IPS-20b (cell line): ENCODE measurements around the gene CCDC74A.
"Not testable (repeated sequence)": the region's sequence is repeated elsewhere in the genome, so short reads cannot be mapped to it uniquely, and the experiment has no call there.

ENCODE experiments used
- H3K27ac ChIP-seq: one replicate; pipeline ENCODE4 v1.5.1; 2013; ENCODE audit warnings: low read length
- H3K27me3 ChIP-seq: 2 replicates; pipeline ENCODE4 v1.6.1; 2013; ENCODE audit warnings: mild to moderate bottlenecking, low read length, inconsistent platforms; ENCODE audit not compliant: insufficient read depth
- H3K36me3 ChIP-seq: 2 replicates; pipeline ENCODE4 v1.6.1; 2013; ENCODE audit warnings: low read depth, mild to moderate bottlenecking, inconsistent platforms, low read length, moderate library complexity; ENCODE audit not compliant: insufficient read depth
- H3K4me1 ChIP-seq: 2 replicates; pipeline ENCODE4 v1.6.1; 2013; ENCODE audit warnings: mild to moderate bottlenecking, control low read depth, inconsistent platforms, low read length, moderate library complexity; ENCODE audit not compliant: insufficient read depth
- H3K4me3 ChIP-seq: 2 replicates; pipeline ENCODE4 v1.5.1; 2013; ENCODE audit warnings: mild to moderate bottlenecking, low read length, inconsistent platforms
- H3K9ac ChIP-seq: 2 replicates; pipeline ENCODE4 v1.6.1; 2013; ENCODE audit warnings: low read depth, mild to moderate bottlenecking, inconsistent platforms, low read length, moderate library complexity
- H3K9me3 ChIP-seq: 2 replicates; pipeline ENCODE4 v1.6.1; 2013; ENCODE audit warnings: mild to moderate bottlenecking, low read depth, low read length, inconsistent platforms; ENCODE audit not compliant: insufficient read depth

The CCDC74A gene

DNA sequence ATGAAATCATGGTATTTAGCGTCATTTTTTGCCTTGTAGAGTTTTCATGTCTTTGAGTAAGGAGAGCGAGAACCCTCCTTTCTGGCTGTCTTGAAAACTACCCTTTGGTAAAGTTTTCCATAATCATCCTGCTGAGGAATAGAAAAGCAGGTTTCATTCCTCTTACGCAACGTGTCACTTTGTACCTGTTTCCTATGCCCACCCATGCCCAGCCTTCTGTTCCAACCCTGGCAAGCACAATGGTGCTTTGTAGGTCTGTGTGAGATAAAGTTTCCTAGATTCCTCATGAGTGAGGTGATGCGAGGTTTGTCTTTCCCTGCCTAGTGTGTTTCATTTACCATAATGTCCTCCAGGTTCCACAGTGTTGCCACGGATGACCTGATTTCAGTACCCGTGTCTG lies 29.3 kb downstream of the CCDC74A start:
- no peaks in the 10 kb centered on the region for H3K36me3 ChIP-seq
- H3K4me3 ChIP-seq, result no peak overlapping the region
- no peaks in the 10 kb centered on the region for H3K4me1 ChIP-seq
- no peaks in the 10 kb centered on the region; the same call in 1 of the 2 replicates for H3K27me3 ChIP-seq
- H3K9me3 ChIP-seq, result peaks cover under 1% of the 10 kb centered on the region; the same call in 1 of the 2 replicates
- no peak overlapping the region for H3K27ac ChIP-seq
- H3K9ac ChIP-seq, result no peak overlapping the region

DNA sequence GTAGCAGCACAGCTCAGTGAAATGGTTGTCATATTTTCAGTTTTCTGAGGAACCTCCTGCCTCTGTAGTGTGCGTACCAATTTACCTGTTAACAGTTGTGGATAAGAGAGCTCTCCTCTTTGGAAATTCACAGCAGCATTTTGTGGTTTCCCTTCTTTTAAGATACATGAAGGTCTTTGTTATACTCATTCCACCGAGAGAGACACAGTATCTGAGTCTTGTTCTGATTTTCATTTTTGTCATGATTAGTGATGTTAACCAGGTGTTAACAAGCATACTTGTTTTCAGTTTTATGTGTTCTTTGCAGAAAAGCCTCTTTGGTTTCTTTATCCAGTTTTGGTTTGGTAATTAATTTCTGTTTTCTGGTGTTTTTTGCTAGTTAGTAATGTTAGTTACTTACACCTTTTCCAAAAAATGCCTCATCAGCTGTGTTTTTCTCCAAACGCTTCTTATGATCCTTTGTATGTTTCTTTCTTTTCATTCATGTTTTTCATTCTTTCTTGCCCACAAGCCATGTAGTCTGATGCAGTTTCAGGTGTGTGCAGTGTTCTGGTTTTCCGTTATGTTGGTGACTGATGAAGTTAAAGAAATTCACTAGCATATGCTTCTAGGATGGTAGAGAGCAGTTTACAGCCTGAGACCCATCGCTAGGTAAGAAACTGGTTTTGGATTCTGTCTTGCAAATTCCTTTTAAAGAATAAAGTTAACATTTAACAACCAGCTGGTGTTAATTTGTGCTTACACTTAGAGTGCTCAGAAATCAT lies 30.1 kb downstream of the CCDC74A start:
- Histone ChIP-seq H3K9me3 (peaks cover 5% of the 10 kb centered on the region; the same call in 1 of the 2 replicates), H3K27me3 (no peaks in the 10 kb centered on the region; the same call in 1 of the 2 replicates), H3K27ac (no peak overlapping the region), H3K9ac (no peak overlapping the region), H3K4me3 (no peak overlapping the region), H3K36me3 (no peaks in the 10 kb centered on the region), H3K4me1 (no peaks in the 10 kb centered on the region)

DNA sequence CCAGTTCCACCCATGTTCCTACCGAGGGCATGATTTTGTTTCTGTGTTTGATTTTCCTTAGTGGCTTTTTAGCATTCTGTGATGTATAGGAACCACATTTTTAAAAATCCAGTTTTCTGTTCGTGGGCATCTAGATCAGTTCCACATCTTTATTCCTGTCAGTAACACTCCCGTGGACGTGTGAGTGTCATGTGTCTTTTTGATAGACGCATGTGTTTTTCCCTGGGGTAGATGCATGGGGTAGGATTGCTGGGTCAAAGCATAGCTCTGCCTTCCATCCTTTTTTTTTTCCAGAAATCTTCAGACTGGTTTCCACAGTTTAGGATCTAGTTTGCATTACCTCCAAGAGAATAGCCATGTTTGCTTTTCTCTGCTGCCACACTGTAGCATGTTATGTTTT lies 38.7 kb downstream of the CCDC74A start:
- Histone ChIP-seq H3K27me3 (no peaks in the 10 kb centered on the region), H3K4me3 (no peak overlapping the region), H3K9ac (no peak overlapping the region), H3K4me1 (no peaks in the 10 kb centered on the region), H3K27ac (no peak overlapping the region), H3K36me3 (no peaks in the 10 kb centered on the region), H3K9me3 (peaks cover 5% of the 10 kb centered on the region)

DNA sequence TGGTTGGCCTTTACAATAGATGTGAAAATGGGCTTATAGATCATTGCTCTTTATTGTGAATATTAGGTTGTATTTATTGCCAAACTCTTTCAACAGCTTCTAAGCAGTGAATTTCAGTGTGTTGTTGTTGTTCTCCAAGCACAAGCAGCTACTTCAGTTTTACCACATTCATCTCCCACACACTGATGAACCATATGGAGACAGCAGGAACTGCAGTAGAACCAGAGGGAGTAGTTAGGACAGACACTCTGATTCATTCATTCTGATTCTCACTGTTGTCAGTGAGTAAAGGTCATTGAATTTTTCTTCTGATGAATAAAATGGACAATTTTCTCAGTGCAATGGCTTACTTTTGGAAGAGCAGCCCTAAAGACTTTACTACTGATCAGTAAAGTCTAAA lies 40.2 kb downstream of the CCDC74A start:
- H3K9ac ChIP-seq, result no peak overlapping the region
- H3K36me3 ChIP-seq, result no peaks in the 10 kb centered on the region

DNA sequence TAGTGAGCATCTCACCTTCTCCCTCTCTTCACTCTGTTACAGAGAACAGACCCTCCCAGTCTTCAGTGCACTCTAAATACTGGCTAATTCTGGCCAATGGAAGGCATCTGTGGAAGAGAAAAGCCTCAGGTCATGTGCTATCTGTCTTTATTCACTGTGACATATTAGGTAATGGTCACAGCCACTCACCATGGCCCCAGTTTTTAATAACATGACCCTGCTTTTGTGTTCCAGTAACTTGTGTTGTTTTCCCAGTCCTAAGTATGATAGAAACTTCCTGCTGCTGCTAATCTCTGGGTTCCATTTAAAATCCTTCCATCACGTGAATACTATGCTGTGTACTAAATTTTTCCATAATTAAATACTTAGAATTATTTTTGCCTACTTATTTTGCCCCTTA lies 40.7 kb downstream of the CCDC74A start:
- not testable (repeated sequence) for H3K36me3 ChIP-seq, H3K27me3 ChIP-seq, H3K4me3 ChIP-seq, H3K9me3 ChIP-seq, H3K4me1 ChIP-seq, H3K27ac ChIP-seq, H3K9ac ChIP-seq

More for the DNA sequence above, 40.2 kb downstream of the CCDC74A start:
- Histone ChIP-seq H3K4me1 (no peaks in the 10 kb centered on the region), H3K4me3 (no peak overlapping the region), H3K27ac (no peak overlapping the region), H3K27me3 (no peaks in the 10 kb centered on the region), H3K9me3 (no peaks in the 10 kb centered on the region; the same call in 1 of the 2 replicates)

DNA sequence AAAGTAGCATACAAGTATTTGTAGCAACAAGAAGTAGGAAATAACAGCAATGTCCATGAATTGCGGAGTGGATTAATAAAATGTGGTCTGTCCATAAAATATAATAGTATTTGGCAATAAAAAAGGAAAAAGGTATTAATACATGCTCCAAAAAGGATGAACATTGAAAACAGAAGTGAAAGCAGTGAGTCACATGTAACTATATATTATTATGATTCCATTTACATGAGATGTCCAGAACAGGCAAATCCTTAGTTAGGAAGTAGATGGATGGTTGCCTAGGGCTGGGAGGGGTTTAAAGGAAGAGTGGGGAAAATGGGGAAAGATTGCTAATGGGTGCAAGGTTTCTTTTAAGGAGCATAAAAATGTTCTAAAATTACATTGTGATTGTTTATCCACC lies 44.5 kb downstream of the CCDC74A start:
- Histone ChIP-seq H3K4me3 (no peak overlapping the region), H3K36me3 (no peaks in the 10 kb centered on the region), H3K27me3 (no peaks in the 10 kb centered on the region), H3K9ac (no peak overlapping the region), H3K4me1 (no peaks in the 10 kb centered on the region), H3K9me3 (no peaks in the 10 kb centered on the region; the same call in 1 of the 2 replicates), H3K27ac (no peak overlapping the region)

DNA sequence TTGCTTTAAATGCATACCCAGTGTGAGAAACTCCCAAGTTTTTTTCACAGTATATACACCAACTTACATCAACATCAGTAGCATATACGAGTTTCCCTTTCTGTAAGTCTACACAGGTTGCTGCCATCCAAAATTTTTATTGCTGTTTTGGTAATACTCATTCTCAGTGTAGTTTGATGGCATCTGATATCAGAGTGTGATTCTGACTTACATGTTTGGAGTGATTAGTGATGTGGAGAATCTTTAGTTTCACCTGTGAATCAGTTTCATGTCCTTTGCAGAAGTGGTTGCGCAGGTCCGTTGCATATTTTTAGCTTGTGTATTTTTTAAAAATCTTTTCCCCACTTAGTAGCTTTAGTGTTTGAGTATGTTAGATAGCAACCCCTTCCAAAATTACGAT lies 50.1 kb downstream of the CCDC74A start:
- no peaks in the 10 kb centered on the region for H3K9me3 ChIP-seq
- no peak overlapping the region for H3K9ac ChIP-seq
- no peaks in the 10 kb centered on the region for H3K27me3 ChIP-seq
- H3K4me1 ChIP-seq, result no peaks in the 10 kb centered on the region
- H3K36me3 ChIP-seq, result no peaks in the 10 kb centered on the region
- no peak overlapping the region for H3K4me3 ChIP-seq
- H3K27ac ChIP-seq, result no peak overlapping the region

DNA sequence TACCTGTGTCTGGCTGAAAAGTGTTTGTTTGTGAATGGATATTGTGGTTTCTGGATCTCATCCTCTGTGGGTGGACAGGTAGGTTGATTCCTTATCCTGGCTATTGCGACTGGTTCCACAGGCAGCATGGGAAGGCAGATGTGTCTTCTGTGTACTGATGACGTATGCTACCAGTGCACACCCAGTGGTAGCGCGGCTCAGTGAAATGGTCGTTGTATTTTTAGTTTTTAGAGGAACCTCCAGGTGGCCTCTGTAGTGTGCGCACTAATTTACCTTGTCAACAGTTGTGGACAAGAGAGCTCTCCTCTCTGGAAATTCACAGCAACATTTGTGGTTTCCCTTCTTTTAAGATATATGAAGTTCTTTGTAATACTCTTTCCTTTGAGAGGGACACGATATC lies 52.5 kb downstream of the CCDC74A start:
- no peaks in the 10 kb centered on the region for H3K27me3 ChIP-seq
- H3K9ac ChIP-seq, result no peak overlapping the region
- H3K4me3 ChIP-seq, result no peak overlapping the region
- H3K9me3 ChIP-seq, result no peaks in the 10 kb centered on the region
- H3K4me1 ChIP-seq, result no peaks in the 10 kb centered on the region
- H3K36me3 ChIP-seq, result no peaks in the 10 kb centered on the region
- no peak overlapping the region for H3K27ac ChIP-seq
